Measurements from ENCODE around the gene TBXA2R. TPM values are rescaled to one million over a fixed set of nuclear protein-coding genes. Genes with fewer than 3 reads are reported as not detected.

The TBXA2R gene
- total RNA-seq, 1 donor from 2014 or later, result 0.14 TPM

DNA sequence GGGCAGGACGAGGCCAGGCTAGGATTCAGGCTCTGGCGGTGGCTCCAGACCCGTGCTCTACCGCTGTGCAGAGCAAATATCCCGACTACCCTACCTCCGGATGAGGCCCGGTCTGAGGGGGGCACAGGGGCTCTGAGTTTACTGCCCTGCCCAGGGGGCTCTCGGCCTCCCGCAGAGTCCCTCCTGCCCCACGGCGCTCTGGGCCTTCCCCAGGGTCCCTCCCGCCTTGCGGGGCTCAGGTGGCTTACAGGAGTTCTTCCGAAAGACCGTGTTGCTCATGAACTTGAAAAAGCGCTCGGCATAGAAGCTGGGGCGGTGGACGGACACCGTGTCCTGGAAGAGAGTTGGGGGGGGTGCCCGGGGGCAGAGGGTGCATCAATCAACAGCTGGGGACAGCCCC lies 39.1 kb upstream of the TBXA2R start:
- Mint-ChIP-seq H3K36me3 (ENCODE audit: low read depth) (no peaks in the 10 kb centered on the region), H3K27ac (no peak overlapping the region), H3K9me3 (no peaks in the 10 kb centered on the region), H3K4me1 (ENCODE audit: low read depth) (no peaks in the 10 kb centered on the region), H3K27me3 (ENCODE audit: low read depth) (no peaks in the 10 kb centered on the region), H3K4me3 (ENCODE audit: low read depth) (no peak overlapping the region)
- intact Hi-C loops (cut with micrococcal nuclease), result no loop called here
- no peak for DNase-seq (ENCODE audit: low spot score)

- Mint-ChIP-seq H3K27me3 (ENCODE audit: low read depth) (no peaks in the 10 kb centered on the region), H3K9me3 (no peaks in the 10 kb centered on the region), H3K27ac (no peak overlapping the region), H3K36me3 (ENCODE audit: low read depth) (no peaks in the 10 kb centered on the region), H3K4me3 (ENCODE audit: low read depth) (no peak overlapping the region), H3K4me1 (ENCODE audit: low read depth) (no peaks in the 10 kb centered on the region)
- no peak for DNase-seq (ENCODE audit: low spot score)
- intact Hi-C loops (cut with micrococcal nuclease), result no loop called here
Measured at GRCh38 chr19:3645067-3645396, 38.4 kb upstream of the TBXA2R start.

GRCh38 chr19:3644351-3645066 lies 37.8 kb upstream of the TBXA2R start:
- H3K4me3 Mint-ChIP-seq (ENCODE audit: low read depth), result no peak overlapping the region
- H3K36me3 Mint-ChIP-seq (ENCODE audit: low read depth), result no peaks in the 10 kb centered on the region
- intact Hi-C loops (cut with micrococcal nuclease), result no loop called here
- H3K27me3 Mint-ChIP-seq (ENCODE audit: low read depth), result no peaks in the 10 kb centered on the region
- DNase-seq (ENCODE audit: low spot score), result no peak
- H3K27ac Mint-ChIP-seq, result no peak overlapping the region
- H3K4me1 Mint-ChIP-seq (ENCODE audit: low read depth), result no peaks in the 10 kb centered on the region
- H3K9me3 Mint-ChIP-seq, result no peaks in the 10 kb centered on the region

DNA sequence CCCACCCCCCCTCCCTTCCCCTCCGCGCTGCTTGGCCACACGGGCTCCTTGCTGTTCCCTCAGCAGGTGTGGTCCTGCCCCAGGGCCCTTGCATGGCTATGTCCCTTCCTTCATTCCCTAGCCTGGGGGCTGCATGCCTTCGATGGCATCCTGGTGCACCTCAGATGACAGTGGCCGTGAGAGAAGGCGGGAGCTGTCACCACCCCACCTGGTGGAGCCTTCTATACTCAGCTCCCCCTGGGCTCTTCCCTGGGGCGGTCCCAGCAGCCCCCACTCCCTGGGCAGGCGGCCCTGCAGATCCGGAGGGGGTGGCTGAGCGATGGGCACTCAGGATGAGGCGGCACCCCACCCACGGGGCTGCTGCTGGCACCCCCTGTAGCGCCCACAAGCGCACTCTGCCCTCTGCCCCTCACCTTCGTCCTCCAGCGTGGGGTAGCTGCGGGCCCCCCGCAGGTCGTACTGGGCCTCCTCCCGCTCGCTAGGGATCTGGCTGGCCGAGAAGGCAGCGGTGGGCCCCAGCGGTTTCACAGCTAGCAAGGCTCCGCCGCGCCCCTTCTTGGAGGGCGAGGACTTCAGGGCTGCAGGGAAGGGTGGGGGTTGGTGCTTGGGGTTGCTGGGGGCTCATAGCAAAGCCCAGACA lies 37.1 kb upstream of the TBXA2R start:
- no peak overlapping the region for H3K4me3 Mint-ChIP-seq (ENCODE audit: low read depth)
- H3K4me1 Mint-ChIP-seq (ENCODE audit: low read depth), result no peaks in the 10 kb centered on the region
- no peaks in the 10 kb centered on the region for H3K9me3 Mint-ChIP-seq
- DNase-seq (ENCODE audit: low spot score), result no peak
- H3K27ac Mint-ChIP-seq, result no peak overlapping the region
- intact Hi-C loops (cut with micrococcal nuclease), result no loop called here
- no peaks in the 10 kb centered on the region for H3K36me3 Mint-ChIP-seq (ENCODE audit: low read depth)
- H3K27me3 Mint-ChIP-seq (ENCODE audit: low read depth), result no peaks in the 10 kb centered on the region

DNA sequence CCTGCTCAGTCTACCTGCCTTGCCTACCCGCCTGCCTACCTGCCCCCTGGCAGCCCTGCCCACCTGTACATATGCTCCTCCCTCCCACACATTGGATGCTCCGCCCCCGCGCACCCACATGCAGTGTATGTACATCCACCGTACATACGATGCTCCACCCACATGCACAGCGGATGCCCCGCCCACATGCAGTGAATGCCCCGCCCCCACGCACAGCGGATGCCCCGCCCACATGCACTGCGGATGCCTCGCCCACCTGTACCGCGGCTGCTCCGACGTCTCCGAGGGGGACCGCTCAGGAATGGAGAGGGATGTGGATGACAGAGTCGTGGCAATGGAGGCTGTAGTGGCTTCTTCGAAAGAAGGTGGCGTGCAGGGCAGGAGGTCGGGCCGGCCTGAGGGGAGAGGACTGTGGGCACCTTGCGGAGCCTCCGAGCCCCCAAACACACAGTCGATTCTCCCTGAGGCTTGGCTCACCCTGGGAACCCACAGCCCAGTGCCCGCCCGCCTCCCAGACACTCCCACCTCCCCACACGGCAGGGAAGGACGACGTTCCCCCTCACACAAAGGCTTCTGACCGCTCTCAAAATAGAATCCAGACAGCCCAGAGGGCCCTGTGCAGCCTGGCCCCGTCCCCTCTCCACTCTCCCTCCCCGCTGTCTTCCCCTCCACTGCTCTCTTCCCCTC lies 36.5 kb upstream of the TBXA2R start:
- intact Hi-C loops (cut with micrococcal nuclease), result no loop called here
- no peak overlapping the region for H3K27ac Mint-ChIP-seq
- no peaks in the 10 kb centered on the region for H3K27me3 Mint-ChIP-seq (ENCODE audit: low read depth)
- no peaks in the 10 kb centered on the region for H3K9me3 Mint-ChIP-seq
- H3K36me3 Mint-ChIP-seq (ENCODE audit: low read depth), result no peaks in the 10 kb centered on the region
- no peaks in the 10 kb centered on the region for H3K4me1 Mint-ChIP-seq (ENCODE audit: low read depth)
- no peak overlapping the region for H3K4me3 Mint-ChIP-seq (ENCODE audit: low read depth)
- DNase-seq (ENCODE audit: low spot score), result no peak

- intact Hi-C loops (cut with micrococcal nuclease), result no loop called here
- Mint-ChIP-seq H3K4me1 (ENCODE audit: low read depth) (no peaks in the 10 kb centered on the region), H3K27ac (no peak overlapping the region), H3K4me3 (ENCODE audit: low read depth) (no peak overlapping the region), H3K27me3 (ENCODE audit: low read depth) (no peaks in the 10 kb centered on the region), H3K9me3 (no peaks in the 10 kb centered on the region), H3K36me3 (ENCODE audit: low read depth) (no peaks in the 10 kb centered on the region)
- no peak for DNase-seq (ENCODE audit: low spot score)
Measured at GRCh38 chr19:3642296-3642695, 35.6 kb upstream of the TBXA2R start.

GRCh38 chr19:3641515-3642269 lies 35.0 kb upstream of the TBXA2R start:
- Mint-ChIP-seq H3K4me1 (ENCODE audit: low read depth) (no peaks in the 10 kb centered on the region), H3K4me3 (ENCODE audit: low read depth) (no peak overlapping the region), H3K27me3 (ENCODE audit: low read depth) (no peaks in the 10 kb centered on the region), H3K27ac (no peak overlapping the region), H3K36me3 (ENCODE audit: low read depth) (no peaks in the 10 kb centered on the region), H3K9me3 (no peaks in the 10 kb centered on the region)
- DNase-seq (ENCODE audit: low spot score), result no peak
- intact Hi-C loops (cut with micrococcal nuclease), result no loop called here

- H3K4me1 Mint-ChIP-seq (ENCODE audit: low read depth), result no peaks in the 10 kb centered on the region
- H3K36me3 Mint-ChIP-seq (ENCODE audit: low read depth), result no peaks in the 10 kb centered on the region
- intact Hi-C loops (cut with micrococcal nuclease), result no loop called here
- no peak overlapping the region for H3K4me3 Mint-ChIP-seq (ENCODE audit: low read depth)
- no peaks in the 10 kb centered on the region for H3K9me3 Mint-ChIP-seq
- no peak for DNase-seq (ENCODE audit: low spot score)
- no peaks in the 10 kb centered on the region for H3K27me3 Mint-ChIP-seq (ENCODE audit: low read depth)
- no peak overlapping the region for H3K27ac Mint-ChIP-seq
Measured at GRCh38 chr19:3639479-3639878, 32.8 kb upstream of the TBXA2R start.

- no peaks in the 10 kb centered on the region for H3K9me3 Mint-ChIP-seq
- H3K36me3 Mint-ChIP-seq (ENCODE audit: low read depth), result no peaks in the 10 kb centered on the region
- H3K27ac Mint-ChIP-seq, result no peak overlapping the region
- intact Hi-C loops (cut with micrococcal nuclease), result no loop called here
- no peaks in the 10 kb centered on the region for H3K4me1 Mint-ChIP-seq (ENCODE audit: low read depth)
- H3K4me3 Mint-ChIP-seq (ENCODE audit: low read depth), result no peak overlapping the region
- no peak for DNase-seq (ENCODE audit: low spot score)
- no peaks in the 10 kb centered on the region for H3K27me3 Mint-ChIP-seq (ENCODE audit: low read depth)
Measured at GRCh38 chr19:3638208-3639193, 31.8 kb upstream of the TBXA2R start.

GRCh38 chr19:3637621-3638020 lies 30.9 kb upstream of the TBXA2R start:
- intact Hi-C loops (cut with micrococcal nuclease), result no loop called here
- DNase-seq (ENCODE audit: low spot score), result no peak
- Mint-ChIP-seq H3K4me3 (ENCODE audit: low read depth) (no peak overlapping the region), H3K36me3 (ENCODE audit: low read depth) (no peaks in the 10 kb centered on the region), H3K27me3 (ENCODE audit: low read depth) (no peaks in the 10 kb centered on the region), H3K4me1 (ENCODE audit: low read depth) (no peaks in the 10 kb centered on the region), H3K9me3 (no peaks in the 10 kb centered on the region), H3K27ac (no peak overlapping the region)

- Mint-ChIP-seq H3K27me3 (ENCODE audit: low read depth) (no peaks in the 10 kb centered on the region), H3K27ac (no peak overlapping the region), H3K4me3 (ENCODE audit: low read depth) (no peak overlapping the region), H3K4me1 (ENCODE audit: low read depth) (no peaks in the 10 kb centered on the region), H3K36me3 (ENCODE audit: low read depth) (no peaks in the 10 kb centered on the region), H3K9me3 (no peaks in the 10 kb centered on the region)
- no peak for DNase-seq (ENCODE audit: low spot score)
- intact Hi-C loops (cut with micrococcal nuclease), result no loop called here
Measured at GRCh38 chr19:3636962-3637361, 30.3 kb upstream of the TBXA2R start.

DNA sequence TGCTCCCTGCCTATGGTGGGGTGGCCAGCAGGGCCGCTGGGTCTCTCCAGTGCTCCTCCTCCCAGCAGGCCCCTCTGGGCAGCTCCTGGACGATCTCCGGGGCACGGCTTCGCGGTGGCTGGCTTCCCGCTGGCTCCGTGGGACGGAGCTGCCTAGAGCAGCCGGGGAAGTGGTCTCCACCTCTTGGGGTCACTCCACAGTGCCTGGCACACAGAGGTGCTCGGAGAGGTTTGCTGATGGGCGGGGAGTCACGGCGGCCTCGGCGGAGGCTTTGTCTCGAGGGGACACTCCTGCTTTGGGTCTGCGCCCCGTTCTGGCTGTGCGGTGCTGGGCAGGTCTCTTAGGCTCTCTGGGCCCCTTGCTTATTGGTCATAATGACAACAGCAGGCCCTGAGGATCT lies 29.8 kb upstream of the TBXA2R start:
- intact Hi-C loops (cut with micrococcal nuclease), result no loop called here
- Mint-ChIP-seq H3K27ac (no peak overlapping the region), H3K4me1 (ENCODE audit: low read depth) (no peaks in the 10 kb centered on the region), H3K27me3 (ENCODE audit: low read depth) (no peaks in the 10 kb centered on the region), H3K9me3 (no peaks in the 10 kb centered on the region), H3K4me3 (ENCODE audit: low read depth) (no peak overlapping the region), H3K36me3 (ENCODE audit: low read depth) (no peaks in the 10 kb centered on the region)
- no peak for DNase-seq (ENCODE audit: low spot score)

All from activated T-helper 2 cell treated with anti-CD3 and anti-CD28 coated beads, Interferon-gamma antibody, Interleukin-2, Interleukin-4, amounts not matched to agents 10 μg/mL and 5 μg/mL and 100 μg/mL, durations not matched to agents 14 hours and 24 hours and 36 hours (primary cell).